Endodermal cell (in vitro differentiated cells): ENCODE measurements around the gene APOBEC3G. TPM values are rescaled to one million over a fixed set of nuclear protein-coding genes. Genes with fewer than 3 reads are reported as not detected.

ENCODE experiments used
- DNase-seq: peaks from one replicate; pipeline ENCODE4 v3.0.0-alpha.2; 2017
- H3K27ac ChIP-seq: 2 replicates; pipeline ENCODE4 v1.5.1; 2013; ENCODE audit warnings: mild to moderate bottlenecking, low read depth, low read length, moderate library complexity
- H3K27me3 ChIP-seq: 2 replicates; pipeline ENCODE4 v1.6.1; 2013; ENCODE audit warnings: mild to moderate bottlenecking, low read length, moderate library complexity; ENCODE audit not compliant: insufficient read depth, control insufficient read depth, poor library complexity, severe bottlenecking
- H3K36me3 ChIP-seq: 2 replicates; pipeline ENCODE4 v1.7.0; 2013; ENCODE audit warnings: mild to moderate bottlenecking, low read length, moderate library complexity; ENCODE audit not compliant: control insufficient read depth, insufficient read depth
- H3K4me1 ChIP-seq: one replicate; pipeline ENCODE4 v1.7.0; 2013; ENCODE audit warnings: low read length; ENCODE audit not compliant: control insufficient read depth, insufficient read depth
- H3K4me3 ChIP-seq: 2 replicates; pipeline ENCODE4 v1.5.1; 2013; ENCODE audit warnings: mild to moderate bottlenecking, low read length, moderate library complexity
- H3K9ac ChIP-seq: 2 replicates; pipeline ENCODE4 v1.6.1; 2013; ENCODE audit warnings: mild to moderate bottlenecking, low read length, moderate library complexity; ENCODE audit not compliant: poor library complexity, severe bottlenecking; ENCODE audit errors: extremely low read depth
- H3K9me3 ChIP-seq: 2 replicates; pipeline ENCODE4 v1.6.1; 2013; ENCODE audit warnings: mild to moderate bottlenecking, low read length, moderate library complexity; ENCODE audit not compliant: control insufficient read depth
- H3K27ac Mint-ChIP-seq: 2 replicates; pipeline ENCODE4 v1.8.0; 2020; ENCODE audit warnings: mixed read lengths
- H3K27me3 Mint-ChIP-seq: 2 replicates; pipeline ENCODE4 v1.8.0; 2021; ENCODE audit warnings: mild to moderate bottlenecking, mixed read lengths; ENCODE audit not compliant: insufficient read depth
- H3K36me3 Mint-ChIP-seq: 2 replicates; pipeline ENCODE4 v1.8.0; 2020; ENCODE audit warnings: low read depth, mixed read lengths
- H3K4me1 Mint-ChIP-seq: 2 replicates; pipeline ENCODE4 v1.8.0; 2020; ENCODE audit warnings: mixed read lengths
- H3K4me3 Mint-ChIP-seq: 2 replicates; pipeline ENCODE4 v1.8.0; 2020; ENCODE audit warnings: mild to moderate bottlenecking, moderate library complexity, mixed read lengths
- H3K9me3 Mint-ChIP-seq: 2 replicates; pipeline ENCODE4 v1.8.0; 2020; ENCODE audit warnings: mild to moderate bottlenecking, mixed read lengths
- CTCF ChIP-seq: fragments of 200-600 bp; sonication (generic); conservative IDR thresholded peaks from 2 replicates; pipeline ENCODE4 v1.5.0; 2021; ENCODE audit warnings: antibody characterized with exemption, mild to moderate bottlenecking
- WGBS, 2 experiments: methylation state at CpG; one replicate each; pipeline versions ENCODE4 v1.1.5 to v1.1.7; 2013; ENCODE audit warnings: missing lambda C conversion rate in 2 of 2, mixed read lengths in 1 of 2; ENCODE audit not compliant: insufficient coverage in 1 of 2, insufficient read length in 1 of 2; 5-methylcytosine and 5-hydroxymethylcytosine counted together
- total RNA-seq, 2 donors: library from RNA; stranded (reverse); fragmentation: NEBNext Ultra II Directional in 1 of 2; extraction: Animal tissue kit (Norgen Biotek cat#: 25700) in 1 of 2; gene quantifications; 2 replicates in 1 of 2; 3 replicates in 1 of 2; pipeline ENCODE4 v1.2.1, GENCODE V29; 2021

APOBEC3G gene
- total RNA-seq, 2 donors from 2014 or later, result 8.7 to 19.7 TPM

- Histone ChIP-seq H3K27ac (no peak overlapping the region), H3K36me3 (no peaks in the 10 kb centered on the region), H3K9me3 (no peaks in the 10 kb centered on the region), H3K27me3 (no peaks in the 10 kb centered on the region), H3K9ac (no peak overlapping the region), H3K4me1 (no peaks in the 10 kb centered on the region), H3K4me3 (no peak overlapping the region)
- Mint-ChIP-seq H3K27ac (no peak overlapping the region), H3K27me3 (no peaks in the 10 kb centered on the region), H3K4me3 (no peak overlapping the region), H3K36me3 (no peaks in the 10 kb centered on the region), H3K4me1 (peaks cover 7% of the 10 kb centered on the region), H3K9me3 (no peaks in the 10 kb centered on the region)
- DNase-seq, result no peak
- TF ChIP-seq CTCF, result no peak
- WGBS, 2 experiments, result 71 to 78% methylated on average over 1 to 2 of the region's 2 CpGs
Measured at GRCh38 chr22:39103431-39103830, 26.4 kb downstream of the APOBEC3G start.

GRCh38 chr22:39106326-39106725 is 29.3 kb downstream of the APOBEC3G start:
- Mint-ChIP-seq H3K4me3 (no peak overlapping the region), H3K27ac (no peak overlapping the region), H3K36me3 (no peaks in the 10 kb centered on the region), H3K9me3 (no peaks in the 10 kb centered on the region), H3K27me3 (peaks cover 2% of the 10 kb centered on the region), H3K4me1 (peaks cover 6% of the 10 kb centered on the region)
- no peak for DNase-seq
- H3K27me3 ChIP-seq, result no peaks in the 10 kb centered on the region
- H3K27ac ChIP-seq, result no peak overlapping the region
- H3K4me1 ChIP-seq, result peaks cover 5% of the 10 kb centered on the region
- H3K4me3 ChIP-seq, result no peak overlapping the region
- WGBS, 2 experiments, result 84 to 95% methylated on average over 2 of the region's 2 CpGs
- no peak for TF ChIP-seq CTCF
- no peaks in the 10 kb centered on the region for H3K9me3 ChIP-seq
- no peaks in the 10 kb centered on the region for H3K36me3 ChIP-seq
- H3K9ac ChIP-seq, result no peak overlapping the region

- H3K4me1 Mint-ChIP-seq, result peaks cover 10% of the 10 kb centered on the region
- H3K27me3 Mint-ChIP-seq, result peaks cover 2% of the 10 kb centered on the region
- H3K36me3 Mint-ChIP-seq, result no peaks in the 10 kb centered on the region
- Histone ChIP-seq H3K36me3 (no peaks in the 10 kb centered on the region), H3K9me3 (peaks cover 5% of the 10 kb centered on the region), H3K27ac (no peak overlapping the region), H3K4me3 (no peak overlapping the region), H3K4me1 (peaks cover 5% of the 10 kb centered on the region), H3K27me3 (no peaks in the 10 kb centered on the region), H3K9ac (no peak overlapping the region)
- no peak for DNase-seq
- WGBS, 2 experiments, result 86 to 95% methylated on average over 4 of the region's 4 CpGs
- no peak overlapping the region for H3K4me3 Mint-ChIP-seq
- no peak for TF ChIP-seq CTCF
- H3K9me3 Mint-ChIP-seq, result peaks cover 3% of the 10 kb centered on the region
- H3K27ac Mint-ChIP-seq, result no peak overlapping the region
Measured at GRCh38 chr22:39108487-39108886, 31.4 kb downstream of the APOBEC3G start.
